Loucy (cell line): ENCODE results near the gene ZBTB21.

ENCODE experiments used
- EZH2phosphoT487 ChIP-seq: fragments of 200-600 bp; IDR thresholded peaks from 2 replicates; pipeline ENCODE4 v1.6.1; 2018; ENCODE audit warnings: antibody characterized with exemption, mild to moderate bottlenecking, moderate library complexity, borderline replicate concordance
- TF ChIP-seq, protein P1 (sequence below): fragments of 200-600 bp; sonication (generic); conservative IDR thresholded peaks from 2 replicates; pipeline ENCODE4 v1.5.1; 2014; ENCODE audit warnings: mild to moderate bottlenecking, antibody characterized with exemption, low read length

DNA sequence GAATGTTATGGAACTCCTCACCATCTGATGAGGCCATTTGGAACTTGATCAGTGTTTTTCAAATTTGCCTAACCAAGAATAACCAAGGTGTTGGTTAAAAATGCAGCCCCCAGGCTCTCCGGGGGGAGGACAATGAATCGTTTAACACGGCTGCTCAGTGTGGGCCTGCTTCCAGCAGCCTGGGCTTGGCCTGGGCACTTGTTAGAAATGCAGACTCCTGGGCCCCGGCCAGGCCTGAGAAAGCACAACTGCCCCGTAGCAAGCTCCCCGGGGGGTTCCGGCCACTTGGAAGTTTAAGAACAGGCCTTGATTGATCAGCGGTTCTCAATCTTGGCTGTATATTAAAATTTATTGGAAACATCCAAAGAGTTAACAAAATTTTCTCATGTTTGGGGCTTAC, 33.5 kb downstream of the ZBTB21 start:
- TF ChIP-seq, protein P1, sequence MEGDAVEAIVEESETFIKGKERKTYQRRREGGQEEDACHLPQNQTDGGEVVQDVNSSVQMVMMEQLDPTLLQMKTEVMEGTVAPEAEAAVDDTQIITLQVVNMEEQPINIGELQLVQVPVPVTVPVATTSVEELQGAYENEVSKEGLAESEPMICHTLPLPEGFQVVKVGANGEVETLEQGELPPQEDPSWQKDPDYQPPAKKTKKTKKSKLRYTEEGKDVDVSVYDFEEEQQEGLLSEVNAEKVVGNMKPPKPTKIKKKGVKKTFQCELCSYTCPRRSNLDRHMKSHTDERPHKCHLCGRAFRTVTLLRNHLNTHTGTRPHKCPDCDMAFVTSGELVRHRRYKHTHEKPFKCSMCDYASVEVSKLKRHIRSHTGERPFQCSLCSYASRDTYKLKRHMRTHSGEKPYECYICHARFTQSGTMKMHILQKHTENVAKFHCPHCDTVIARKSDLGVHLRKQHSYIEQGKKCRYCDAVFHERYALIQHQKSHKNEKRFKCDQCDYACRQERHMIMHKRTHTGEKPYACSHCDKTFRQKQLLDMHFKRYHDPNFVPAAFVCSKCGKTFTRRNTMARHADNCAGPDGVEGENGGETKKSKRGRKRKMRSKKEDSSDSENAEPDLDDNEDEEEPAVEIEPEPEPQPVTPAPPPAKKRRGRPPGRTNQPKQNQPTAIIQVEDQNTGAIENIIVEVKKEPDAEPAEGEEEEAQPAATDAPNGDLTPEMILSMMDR: no peak
- TF ChIP-seq EZH2phosphoT487: no peak
